ENCODE measurements around the gene BCKDHB.
"Not testable (repeated sequence)": the region's sequence is repeated elsewhere in the genome, so short reads cannot be mapped to it uniquely, and the experiment has no call there.

The BCKDHB gene

GRCh38 chr6:80209430-80209829, 103.0 kb downstream of the BCKDHB start:
- no peak for DNase-seq (ENCODE audit: low read depth)

GRCh38 chr6:80210618-80211017, 104.1 kb downstream of the BCKDHB start:
- DNase-seq (ENCODE audit: low read depth): no peak

GRCh38 chr6:80211286-80211685, 104.8 kb downstream of the BCKDHB start:
- DNase-seq (ENCODE audit: low read depth): no peak

- DNase-seq (ENCODE audit: low read depth): not testable (repeated sequence)
Observed at GRCh38 chr6:80211890-80212289, 105.4 kb downstream of the BCKDHB start.

- DNase-seq (ENCODE audit: low read depth): no peak
Observed at GRCh38 chr6:80214436-80215022, 108.1 kb downstream of the BCKDHB start.

- no peak for DNase-seq (ENCODE audit: low read depth)
Observed at GRCh38 chr6:80215063-80215462, 108.6 kb downstream of the BCKDHB start.

GRCh38 chr6:80217794-80218193, 111.3 kb downstream of the BCKDHB start:
- no peak for DNase-seq (ENCODE audit: low read depth)

- no peak for DNase-seq (ENCODE audit: low read depth)
Observed at GRCh38 chr6:80223743-80224212, 117.3 kb downstream of the BCKDHB start.

GRCh38 chr6:80226151-80226550, 119.7 kb downstream of the BCKDHB start:
- no peak for DNase-seq (ENCODE audit: low read depth)

GRCh38 chr6:80226699-80227098, 120.2 kb downstream of the BCKDHB start:
- no peak for DNase-seq (ENCODE audit: low read depth)

GRCh38 chr6:80227545-80228105, 121.2 kb downstream of the BCKDHB start:
- DNase-seq (ENCODE audit: low read depth): no peak

GRCh38 chr6:80233262-80233661, 126.8 kb downstream of the BCKDHB start:
- DNase-seq (ENCODE audit: low read depth): no peak

GRCh38 chr6:80233958-80234357, 127.5 kb downstream of the BCKDHB start:
- no peak for DNase-seq (ENCODE audit: low read depth)

GRCh38 chr6:80234401-80234800, 127.9 kb downstream of the BCKDHB start:
- no peak for DNase-seq (ENCODE audit: low read depth)

- DNase-seq (ENCODE audit: low read depth): no peak
Observed at GRCh38 chr6:80234908-80235307, 128.4 kb downstream of the BCKDHB start.

GRCh38 chr6:80235647-80236046, 129.2 kb downstream of the BCKDHB start:
- no peak for DNase-seq (ENCODE audit: low read depth)

GRCh38 chr6:80238754-80239153, 132.3 kb downstream of the BCKDHB start:
- not testable (repeated sequence) for DNase-seq (ENCODE audit: low read depth)

GRCh38 chr6:80245043-80245442, 138.6 kb downstream of the BCKDHB start:
- no peak for DNase-seq (ENCODE audit: low read depth)

GRCh38 chr6:80249897-80250296, 143.4 kb downstream of the BCKDHB start:
- no peak for DNase-seq (ENCODE audit: low read depth)

GRCh38 chr6:80250391-80250997, 144.0 kb downstream of the BCKDHB start:
- DNase-seq (ENCODE audit: low read depth): no peak

GRCh38 chr6:80251321-80251720, 144.8 kb downstream of the BCKDHB start:
- no peak for DNase-seq (ENCODE audit: low read depth)

- DNase-seq (ENCODE audit: low read depth): no peak
Observed at GRCh38 chr6:80254716-80255115, 148.2 kb downstream of the BCKDHB start.

GRCh38 chr6:80256691-80257090, 150.2 kb downstream of the BCKDHB start:
- DNase-seq (ENCODE audit: low read depth): no peak

- no peak for DNase-seq (ENCODE audit: low read depth)
Observed at GRCh38 chr6:80259118-80259517, 152.6 kb downstream of the BCKDHB start.

Data from activated T-helper 9 cell treated with anti-CD3 and anti-CD28 coated beads, Interleukin-2, amount 50 U/mL, for 16 hours (primary cell).